HCT116 (cell line): ENCODE measurements around the gene SEMA4D. TPM values are rescaled to one million over a fixed set of nuclear protein-coding genes. Genes with fewer than 3 reads are reported as not detected.

Experiments used
- ATAC-seq: fragments of 200-7000 bp; cut with Tn5 transposase; 2 replicates; pipeline ENCODE4 v1.9.1; 2020; ENCODE audit warnings: mild to moderate bottlenecking, moderate library complexity
- Bru-seq: library from RNA; stranded (reverse); fragments of 400-500 nt; gene quantifications from one replicate; lab custom pipeline; 2021; lab: Mats Ljungman, UMichigan
- BruChase-seq, 2 experiments: library from RNA; stranded (reverse); fragments of 400-500 nt; gene quantifications; one replicate each; lab custom pipeline; 2021; lab: Mats Ljungman, UMichigan
- BruUV-seq: library from RNA; stranded (reverse); fragments of 400-500 nt; replicated peaks from 2 replicates; lab custom pipeline; 2021; lab: Mats Ljungman, UMichigan
- CTCF ChIA-PET: fragments of 300-600 bp; sonication (Branson Sonifier 250); formaldehyde crosslinking; loops from one replicate; lab custom pipeline; 2021; ENCODE audit warnings: antibody characterized with exemption; lab: Charles Lee
- POLR2A ChIA-PET: fragments of 300-600, 350-600 bp; sonication (Branson Sonifier 250); formaldehyde crosslinking; loops from one replicate; lab custom pipeline; 2021; ENCODE audit warnings: antibody characterized with exemption; lab: Charles Lee
- RAD21 ChIA-PET, 2 experiments: fragments of 300-600 bp; sonication (Branson Sonifier 250); formaldehyde crosslinking; loops; one replicate each; lab custom pipeline; 2023; ENCODE audit warnings: low total read pairs in 2 of 2; ENCODE audit not compliant: uncharacterized antibody in 2 of 2, unreplicated experiment in 2 of 2, low non-redundant PET in 1 of 2; lab: Charles Lee
- DNase-seq: peaks from one replicate; pipeline ENCODE4 v3.0.0-alpha.2; 2010; ENCODE audit warnings: low read depth, low spot score
- H2AFZ ChIP-seq: fragments of 200-600 bp; shearing (Covaris generic), sonication (generic); 2 replicates; pipeline ENCODE4 v1.6.1; 2017; ENCODE audit warnings: low read depth, mixed run types, mixed read lengths, antibody characterized with exemption, low read length; ENCODE audit not compliant: poor library complexity, severe bottlenecking
- H3K27ac ChIP-seq: 2 replicates; pipeline ENCODE4 v1.5.1; 2012; ENCODE audit warnings: low read depth, low read length
- H3K27me3 ChIP-seq: fragments of 200-600 bp; sonication (generic); 2 replicates; pipeline ENCODE4 v1.6.1; 2016; ENCODE audit warnings: mixed run types, low read length, mixed read lengths; ENCODE audit not compliant: insufficient read depth
- H3K36me3 ChIP-seq, 2 experiments: fragments of 200-500 bp in 1 of 2; fragments of 200-600 bp in 1 of 2; sonication (Bioruptor generic) in 1 of 2; sonication (generic) in 1 of 2; 2 replicates each; pipeline versions ENCODE4 v1.5.1 to v1.6.1; 2014 to 2016; ENCODE audit warnings: low read length in 2 of 2, inconsistent platforms in 1 of 2, mixed read lengths in 1 of 2, mixed run types in 1 of 2; ENCODE audit not compliant: insufficient read depth in 2 of 2, control insufficient read depth in 1 of 2
- H3K4me1 ChIP-seq, 2 experiments: fragments of 200-600 bp in 1 of 2; sonication (generic) in 1 of 2; 2 replicates each; pipeline versions ENCODE4 v1.5.1 to v1.6.1; 2012 to 2017; ENCODE audit warnings: low read length in 2 of 2, inconsistent platforms in 1 of 2, mild to moderate bottlenecking in 1 of 2, mixed read lengths in 1 of 2, mixed run types in 1 of 2, moderate library complexity in 1 of 2; ENCODE audit not compliant: insufficient read depth in 2 of 2, control insufficient read depth in 1 of 2
- H3K4me2 ChIP-seq: fragments of 200-600 bp; sonication (generic); 2 replicates; pipeline ENCODE4 v1.6.1; 2017; ENCODE audit warnings: mixed run types, low read length, mixed read lengths
- H3K4me3 ChIP-seq, 2 experiments: fragments of 200-600 bp in 1 of 2; sonication (generic) in 1 of 2; replicated peaks in 1 of 2; 2 replicates each; pipeline ENCODE4 v1.5.1; 2011 to 2016; ENCODE audit warnings: low read length in 2 of 2, control low read depth in 1 of 2, low read depth in 1 of 2, mild to moderate bottlenecking in 1 of 2, mixed read lengths in 1 of 2, mixed run types in 1 of 2
- H3K79me2 ChIP-seq: fragments of 200-600 bp; sonication (generic); 2 replicates; pipeline ENCODE4 v1.6.1; 2017; ENCODE audit warnings: mild to moderate bottlenecking, mixed run types, low read length, moderate library complexity, mixed read lengths; ENCODE audit not compliant: insufficient read depth
- H3K9ac ChIP-seq: fragments of 200-600 bp; sonication (generic); 2 replicates; pipeline ENCODE4 v1.6.1; 2016; ENCODE audit warnings: low read length, mixed read lengths
- H3K9me2 ChIP-seq: fragments of 200-600 bp; sonication (generic), shearing (Covaris generic); 2 replicates; pipeline ENCODE4 v1.6.1; 2017; ENCODE audit warnings: mixed run types, mild to moderate bottlenecking, moderate library complexity; ENCODE audit not compliant: insufficient read depth
- H3K9me3 ChIP-seq, 2 experiments: fragments of 200-500 bp in 1 of 2; fragments of 200-600 bp in 1 of 2; sonication (Bioruptor generic) in 1 of 2; sonication (generic) in 1 of 2; 2 replicates each; pipeline ENCODE4 v1.6.1; 2014 to 2017; ENCODE audit warnings: low read length in 2 of 2, mixed read lengths in 2 of 2, inconsistent platforms in 1 of 2, low read depth in 1 of 2, mild to moderate bottlenecking in 1 of 2, mixed run types in 1 of 2, moderate library complexity in 1 of 2; ENCODE audit not compliant: control insufficient read depth in 1 of 2, insufficient read depth in 1 of 2
- H4K20me1 ChIP-seq: fragments of 200-600 bp; sonication (generic), shearing (Covaris generic); 2 replicates; pipeline ENCODE4 v1.6.1; 2017; ENCODE audit warnings: mixed run types, mild to moderate bottlenecking, moderate library complexity; ENCODE audit not compliant: insufficient read depth
- EZH2 ChIP-seq: fragments of 200-600 bp; sonication (generic); IDR thresholded peaks from 2 replicates; pipeline ENCODE4 v1.6.1; 2017; ENCODE audit warnings: antibody characterized with exemption, mixed run types
- MAX ChIP-seq: IDR thresholded peaks from 2 replicates; pipeline ENCODE4 v1.6.1; 2012
- POLR2A ChIP-seq: IDR thresholded peaks from 2 replicates; pipeline ENCODE4 v1.7.0; 2011; ENCODE audit warnings: borderline replicate concordance; ENCODE audit not compliant: insufficient read depth, insufficient read length; ENCODE audit errors: extremely low read depth
- POLR2AphosphoS5 ChIP-seq: IDR thresholded peaks from 2 replicates; pipeline ENCODE4 v1.6.1; 2011; ENCODE audit warnings: mild to moderate bottlenecking, low read depth, low read length, moderate library complexity
- REST ChIP-seq: IDR thresholded peaks from 2 replicates; pipeline ENCODE4 v1.6.1; 2012; ENCODE audit warnings: low read depth
- SIN3A ChIP-seq: IDR thresholded peaks from 2 replicates; pipeline ENCODE4 v1.6.1; 2012; ENCODE audit warnings: low read depth
- SRF ChIP-seq: IDR thresholded peaks from 2 replicates; pipeline ENCODE4 v1.6.1; 2012; ENCODE audit warnings: low read depth
- TCF7L2 ChIP-seq: IDR thresholded peaks from 2 replicates; pipeline ENCODE4 v1.7.0; 2011; ENCODE audit warnings: borderline replicate concordance, inconsistent platforms; ENCODE audit not compliant: insufficient read depth, insufficient read length; ENCODE audit errors: extremely low read depth
- YY1 ChIP-seq: IDR thresholded peaks from 2 replicates; pipeline ENCODE4 v1.6.1; 2011; ENCODE audit warnings: low read length, low read depth, moderate library complexity, mild to moderate bottlenecking; ENCODE audit not compliant: insufficient replicate concordance; ENCODE audit errors: extremely low read depth
- ZFX ChIP-seq: fragments of 450-650 bp; IDR thresholded peaks from 2 replicates; pipeline ENCODE4 v1.6.1; 2017
- intact Hi-C: fragments of 100-400 bp; cut with micrococcal nuclease; formaldehyde crosslinking; loops from 2 replicates; pipeline ENCODE4 v1.10.0; 2022
- long read RNA-seq: library from polyadenylated mRNA; unstranded; transcript quantifications from one replicate; pipeline ENCODE4 v2.0.0, GENCODE V29; 2021; ENCODE audit not compliant: unreplicated experiment
- polyA plus RNA-seq: library from polyadenylated mRNA; unstranded; fragments of >200 nt; gene quantifications from 2 replicates; pipeline ENCODE4 v1.2.1, GENCODE V29; 2012; ENCODE audit warnings: missing spikeins
- total RNA-seq: library from RNA; stranded (reverse); gene quantifications from one replicate; pipeline ENCODE4 v1.2.1, GENCODE V29; 2021; ENCODE audit not compliant: unreplicated experiment

The SEMA4D gene
- total RNA-seq (32.0 TPM), Bru-seq, nascent RNA (percentile 56 among the genes with signal in this experiment), BruChase-seq, experiment 1, labeled RNA remaining after a 6-hour chase (percentile 56 among the genes with signal in this experiment), BruChase-seq, experiment 2, labeled RNA remaining after a 2-hour chase (percentile 57 among the genes with signal in this experiment)
- polyA plus RNA-seq, result 13.8 and 14.3 TPM in 2 replicates
- long read RNA-seq, transcript SEMA4D-219 (3 exons, 969 nt), result major isoform, 5 of 37 reads
- long read RNA-seq, partial matches to known transcripts, result 13 of 37 reads
- long read RNA-seq, other reads (novel, unspliced or antisense), result 19 of 37 reads

GRCh38 chr9:89497978-89498851, at the start of gene SEMA4D:
TSS of gene SEMA4D (minus strand) at chr9:89498113. CDS start at chr9:89405456, 92,657 bp downstream.
- Histone ChIP-seq H2AFZ (peak within 1 kb of the TSS; percentile 71), H3K4me3 (peak within 1 kb of the TSS; percentile 68 to 73), H3K9me2 (no peaks in the 10 kb centered on the region), H3K9ac (peak within 1 kb of the TSS; percentile 71), H3K9me3 (no peaks in the 10 kb centered on the region), H3K4me2 (peak within 1 kb of the TSS; percentile 90), H3K27ac (peak within 1 kb of the TSS; percentile 61; the same call in 1 of the 2 replicates), H3K4me1 (peaks cover 12 to 15% of the 10 kb centered on the region in 2 experiments), H4K20me1 (no peaks in the 10 kb centered on the region), H3K79me2 (peaks cover 33% of the 10 kb centered on the region), H3K27me3 (no peaks in the 10 kb centered on the region; the same call in 1 of the 2 replicates), H3K36me3 (no peaks in the 10 kb centered on the region)
- ChIA-PET RAD21 (no interaction called here), CTCF (no interaction called here), POLR2A (no interaction called here)
- DNase-seq (peak; percentile 53), ATAC-seq (peak; percentile 91)
- peak; percentile 8 for TF ChIP-seq YY1
- TF ChIP-seq POLR2AphosphoS5, result peak; percentile 44; the same call in 1 of the 2 replicates
- TF ChIP-seq ZFX, result 0 out of 2 replicates have a peak, but pooled peaks have one; percentile 5
- no peak for TF ChIP-seq EZH2
- no TSS peak for BruUV-seq
- intact Hi-C loops, result loop anchor here (5.0 kb wide), 1 partner anchor 66 kb away; no protein-coding TSS in a partner anchor

DNA sequence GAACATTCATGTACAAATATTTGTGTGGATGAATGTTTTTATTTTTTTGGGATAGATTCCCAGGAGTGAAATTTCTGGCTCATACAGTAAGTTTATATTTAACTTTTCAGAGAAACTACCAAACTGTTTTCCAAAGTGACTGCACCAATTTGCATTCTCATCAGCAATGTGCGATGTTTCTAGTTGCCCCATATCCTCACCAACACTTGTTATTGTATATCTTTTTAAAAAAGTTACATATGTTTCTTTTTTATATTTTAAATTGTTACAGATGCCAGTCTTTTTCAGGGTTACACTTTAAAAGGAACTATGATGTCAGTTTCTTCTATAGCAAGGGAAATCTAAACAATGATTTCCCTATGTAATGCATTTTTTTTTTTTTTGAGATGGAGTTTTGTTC, 49.1 kb upstream of the SEMA4D start:
- Histone ChIP-seq H4K20me1 (no peaks in the 10 kb centered on the region), H3K4me3 (no peak overlapping the region), H3K27me3 (no peaks in the 10 kb centered on the region), H2AFZ (no peak overlapping the region), H3K9me3 (0 out of 4 replicates have a peak, but pooled peaks cover 0 to 3% of the 10 kb centered on the region in 2 experiments), H3K36me3 (no peaks in the 10 kb centered on the region), H3K9ac (no peak overlapping the region), H3K4me1 (no peaks in the 10 kb centered on the region), H3K27ac (no peak overlapping the region), H3K4me2 (no peak overlapping the region), H3K79me2 (no peaks in the 10 kb centered on the region), H3K9me2 (no peaks in the 10 kb centered on the region)
- ChIA-PET RAD21 (no interaction called here), CTCF (no interaction called here), POLR2A (no interaction called here)
- BruUV-seq, result no TSS peak
- no peak for TF ChIP-seq REST
- TF ChIP-seq EZH2, result no peak
- TF ChIP-seq SIN3A, result no peak
- TF ChIP-seq TCF7L2, result no peak
- TF ChIP-seq POLR2A, result no peak
- no peak for TF ChIP-seq ZFX
- no peak for TF ChIP-seq SRF
- no peak for TF ChIP-seq MAX
- intact Hi-C loops, result loop anchor here (5.0 kb wide), 1 partner anchor 120 kb away; no protein-coding TSS in a partner anchor
- DNase-seq (no peak), ATAC-seq (no peak)
